IMR-90 (cell line): ENCODE data around the gene SLC25A2. TPM values are rescaled to one million over a fixed set of nuclear protein-coding genes. Genes with fewer than 3 reads are reported as not detected.
"Not testable (repeated sequence)": the region's sequence is repeated elsewhere in the genome, so short reads cannot be mapped to it uniquely, and the experiment has no call there.

Experiments used
- ATAC-seq: fragments of 200-7000 bp; cut with Tn5 transposase; 2 replicates; pipeline ENCODE4 v1.9.1; 2020; ENCODE audit warnings: low read depth, mild to moderate bottlenecking, moderate library complexity
- BruUV-seq: library from RNA; stranded (reverse); fragments of 400-500 nt; replicated peaks from 2 replicates; lab custom pipeline; 2021; lab: Mats Ljungman, UMichigan
- CTCF ChIA-PET: fragments of 300-600 bp; formaldehyde crosslinking; extraction: SDS; loops from one replicate; lab custom pipeline; 2021; ENCODE audit warnings: antibody characterized with exemption; lab: Yijun Ruan, JAX
- POLR2A ChIA-PET: fragments of 300-600 bp; sonication (Branson Sonifier 250); formaldehyde crosslinking; loops from one replicate; lab custom pipeline; 2022; ENCODE audit warnings: antibody characterized with exemption; ENCODE audit not compliant: unreplicated experiment; lab: Charles Lee
- DNase-seq: peaks from one replicate; pipeline ENCODE4 v3.0.0; 2013
- H2AFZ ChIP-seq: replicated peaks from 2 replicates; pipeline ENCODE3; 2013; ENCODE audit warnings: low read length, mild to moderate bottlenecking; ENCODE audit not compliant: poor library complexity
- H2AK5ac ChIP-seq: 2 replicates; pipeline ENCODE4 v1.6.1; 2013; ENCODE audit warnings: low read depth, low read length, inconsistent platforms
- H2AK9ac ChIP-seq: replicated peaks from 2 replicates; pipeline ENCODE3; 2013; ENCODE audit warnings: mild to moderate bottlenecking, low read depth, low read length, moderate library complexity; ENCODE audit not compliant: poor library complexity
- H2BK120ac ChIP-seq: 2 replicates; pipeline ENCODE4 v1.6.1; 2013; ENCODE audit warnings: low read depth, low read length, inconsistent platforms
- H2BK15ac ChIP-seq: 3 replicates; pipeline ENCODE4 v1.6.1; 2013; ENCODE audit warnings: low read depth, low read length, inconsistent platforms
- H2BK20ac ChIP-seq: 2 replicates; pipeline ENCODE4 v1.6.1; 2013; ENCODE audit warnings: low read depth, mild to moderate bottlenecking, inconsistent platforms, low read length, moderate library complexity
- H2BK5ac ChIP-seq: 2 replicates; pipeline ENCODE4 v1.6.1; 2013; ENCODE audit warnings: mild to moderate bottlenecking, low read depth, low read length, inconsistent platforms; ENCODE audit not compliant: poor library complexity, severe bottlenecking
- H3K14ac ChIP-seq: replicated peaks from 2 replicates; pipeline ENCODE4 v1.6.1; 2013; ENCODE audit warnings: low read depth, low read length, inconsistent platforms
- H3K18ac ChIP-seq: 2 replicates; pipeline ENCODE4 v1.6.1; 2013; ENCODE audit warnings: low read depth, low read length, control low read depth
- H3K23ac ChIP-seq: 2 replicates; pipeline ENCODE4 v1.6.1; 2013; ENCODE audit warnings: low read depth, low read length, inconsistent platforms
- H3K27ac ChIP-seq: 2 replicates; pipeline ENCODE4 v1.5.1; 2013; ENCODE audit warnings: mild to moderate bottlenecking, control low read depth, low read length; ENCODE audit not compliant: insufficient read depth
- H3K27me3 ChIP-seq: 2 replicates; pipeline ENCODE4 v1.6.1; 2013; ENCODE audit warnings: low read length; ENCODE audit not compliant: control insufficient read depth, insufficient read depth
- H3K36me3 ChIP-seq: 2 replicates; pipeline ENCODE4 v1.6.1; 2013; ENCODE audit warnings: low read length, mixed read lengths; ENCODE audit not compliant: control insufficient read depth, insufficient read depth
- H3K4ac ChIP-seq: 2 replicates; pipeline ENCODE4 v1.6.1; 2013; ENCODE audit warnings: low read depth, low read length, inconsistent platforms
- H3K4me1 ChIP-seq: 2 replicates; pipeline ENCODE4 v1.6.1; 2013; ENCODE audit warnings: low read length, mixed read lengths; ENCODE audit not compliant: control insufficient read depth, insufficient read depth
- H3K4me2 ChIP-seq: 2 replicates; pipeline ENCODE4 v1.6.1; 2013; ENCODE audit warnings: low read depth, mild to moderate bottlenecking, control low read depth, low read length, moderate library complexity
- H3K4me3 ChIP-seq: 2 replicates; pipeline ENCODE4 v1.5.1; 2013; ENCODE audit warnings: low read depth, mild to moderate bottlenecking, control low read depth, low read length, moderate library complexity; ENCODE audit not compliant: insufficient read depth
- H3K56ac ChIP-seq: 2 replicates; pipeline ENCODE4 v1.6.1; 2013; ENCODE audit warnings: low read length, inconsistent platforms; ENCODE audit not compliant: insufficient read depth; ENCODE audit errors: extremely low read depth
- H3K79me1 ChIP-seq, 2 experiments: 2 replicates each; pipeline ENCODE4 v1.6.1; 2013; ENCODE audit warnings: low read length in 2 of 2, inconsistent platforms in 1 of 2, low read depth in 1 of 2
- H3K9ac ChIP-seq: 2 replicates; pipeline ENCODE4 v1.6.1; 2013; ENCODE audit warnings: low read depth, low read length, control low read depth
- H3K9me1 ChIP-seq: 2 replicates; pipeline ENCODE4 v1.6.1; 2013; ENCODE audit warnings: low read length, inconsistent platforms; ENCODE audit not compliant: insufficient read depth
- H3K9me3 ChIP-seq: 2 replicates; pipeline ENCODE4 v1.6.1; 2013; ENCODE audit warnings: low read length; ENCODE audit not compliant: control insufficient read depth, insufficient read depth
- H4K20me1 ChIP-seq: 2 replicates; pipeline ENCODE4 v1.6.1; 2013; ENCODE audit warnings: low read length, inconsistent platforms; ENCODE audit not compliant: insufficient read depth
- H4K5ac ChIP-seq: 2 replicates; pipeline ENCODE4 v1.6.1; 2013; ENCODE audit warnings: mild to moderate bottlenecking, low read depth, low read length, control low read depth
- H4K8ac ChIP-seq, 2 experiments: 2 replicates each; pipeline ENCODE4 v1.6.1; 2013; ENCODE audit warnings: low read depth in 2 of 2, low read length in 2 of 2, control low read depth in 1 of 2, inconsistent platforms in 1 of 2
- H4K91ac ChIP-seq: 2 replicates; pipeline ENCODE4 v1.6.1; 2013; ENCODE audit warnings: low read depth, low read length, inconsistent platforms; ENCODE audit not compliant: insufficient read depth
- WGBS, 2 experiments: methylation state at CpG; one replicate each; pipeline versions ENCODE4 v1.1.5 to v1.1.7; 2013; ENCODE audit warnings: missing lambda C conversion rate in 2 of 2; ENCODE audit not compliant: insufficient read length in 1 of 2; ENCODE audit errors: extremely low coverage in 2 of 2; 5-methylcytosine and 5-hydroxymethylcytosine counted together
- dilution Hi-C: fragments of 300-500 bp; cut with HindIII; formaldehyde crosslinking; loops from one replicate; pipeline ENCODE4 v1.14.3; 2018; ENCODE audit warnings: low sequenced_read_pairs; ENCODE audit not compliant: unreplicated experiment
- in situ Hi-C: fragments of 300-500 bp; cut with MboI; formaldehyde crosslinking; loops from 3 replicates; pipeline ENCODE4 v1.14.3; 2019; ENCODE audit warnings: low sequenced_read_pairs, inconsistent platforms, mixed read lengths
- intact Hi-C: fragments of 100-400 bp; cut with micrococcal nuclease; formaldehyde crosslinking; loops from 2 replicates; pipeline ENCODE4 v1.10.0; 2022
- polyA plus RNA-seq, 3 experiments: library from polyadenylated mRNA; depleted of rRNA; stranded (reverse); fragments of >200 nt; gene quantifications; 2 replicates each; pipeline ENCODE4 v1.2.3, GENCODE V29; 2012; ENCODE audit warnings: low replicate concordance in 1 of 3
- total RNA-seq: library from RNA; depleted of rRNA; stranded (reverse); fragments of >200 nt; gene quantifications from 2 replicates; pipeline ENCODE4 v1.2.3, GENCODE V29; 2012

Gene SLC25A2
- total and polyA plus RNA-seq, 2 of the 4 experiments (the other 2 are of a cell fraction) = not detected

DNA sequence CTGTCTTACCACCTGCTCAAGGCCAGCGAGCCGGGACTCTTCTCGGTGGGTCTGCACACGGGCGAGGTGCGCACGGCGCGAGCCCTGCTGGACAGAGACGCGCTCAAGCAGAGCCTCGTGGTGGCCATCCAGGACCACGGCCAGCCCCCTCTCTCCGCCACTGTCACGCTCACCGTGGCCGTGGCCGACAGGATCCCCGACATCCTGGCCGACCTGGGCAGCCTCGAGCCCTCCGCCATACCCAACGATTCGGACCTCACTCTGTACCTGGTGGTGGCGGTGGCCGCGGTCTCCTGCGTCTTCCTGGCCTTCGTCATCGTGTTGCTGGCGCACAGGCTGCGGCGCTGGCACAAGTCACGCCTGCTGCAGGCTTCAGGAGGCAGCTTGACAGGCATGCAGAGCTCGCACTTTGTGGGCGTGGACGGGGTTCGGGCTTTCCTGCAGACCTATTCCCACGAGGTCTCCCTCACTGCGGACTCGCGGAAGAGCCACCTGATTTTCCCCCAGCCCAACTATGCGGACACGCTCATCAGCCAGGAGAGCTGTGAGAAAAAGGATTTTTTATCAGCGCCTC, 37.0 kb upstream of the SLC25A2 start:
- H2AK9ac ChIP-seq, H4K20me1 ChIP-seq, POLR2A ChIA-PET, H4K5ac ChIP-seq, H3K18ac ChIP-seq, H2BK20ac ChIP-seq, H3K56ac ChIP-seq, DNase-seq, H4K8ac ChIP-seq, H3K79me1 ChIP-seq, H3K9ac ChIP-seq, H3K27me3 ChIP-seq, ATAC-seq, BruUV-seq, H2BK5ac ChIP-seq, H3K4ac ChIP-seq, H3K4me1 ChIP-seq, dilution Hi-C loops, H3K14ac ChIP-seq, H4K91ac ChIP-seq, H3K23ac ChIP-seq, intact Hi-C loops, CTCF ChIA-PET, H2BK15ac ChIP-seq, H2BK120ac ChIP-seq, H3K36me3 ChIP-seq, H3K9me1 ChIP-seq, H2AK5ac ChIP-seq, H3K4me3 ChIP-seq, in situ Hi-C loops, H2AFZ ChIP-seq, H3K4me2 ChIP-seq, H3K27ac ChIP-seq: not testable (repeated sequence)
- 73% methylated on average over 8 of the region's 45 CpGs; no CpG with 5 or more reads in 1 of the 2 experiments for WGBS, 2 experiments
- peaks cover 46% of the 10 kb centered on the region for H3K9me3 ChIP-seq
